HepG2 (cell line): ENCODE data around the gene NEDD4L. TPM values are rescaled to one million over a fixed set of nuclear protein-coding genes. Genes with fewer than 3 reads are reported as not detected.

Experiments used
- BCLAF1 ChIP-seq: fragments of 450-650 bp; IDR thresholded peaks from 2 replicates; pipeline ENCODE4 v1.6.1; 2017; ENCODE audit warnings: mild to moderate bottlenecking
- CHCHD3 ChIP-seq: sonication (generic); formaldehyde crosslinking; IDR thresholded peaks from 2 replicates; pipeline ENCODE4 v1.8.0; 2022; ENCODE audit warnings: mild to moderate bottlenecking, missing genetic modification reagents, moderate library complexity
- CREM ChIP-seq, 2 experiments: sonication (generic) in 1 of 2; formaldehyde crosslinking in 1 of 2; IDR thresholded peaks; 2 replicates each; pipeline versions ENCODE4 v1.4.0 to v1.6.1; 2016 to 2020; ENCODE audit warnings: antibody characterized with exemption in 1 of 2, mild to moderate bottlenecking in 1 of 2, missing genetic modification reagents in 1 of 2
- ESRRA ChIP-seq: sonication (generic); formaldehyde crosslinking; IDR thresholded peaks from 2 replicates; pipeline ENCODE4 v1.5.1; 2020; ENCODE audit warnings: mild to moderate bottlenecking, low read depth, missing genetic modification reagents
- FLYWCH1 ChIP-seq: sonication (generic); formaldehyde crosslinking; IDR thresholded peaks from 2 replicates; pipeline ENCODE4 v1.8.1; 2023; ENCODE audit warnings: mild to moderate bottlenecking, missing genetic modification reagents
- FOXP1 ChIP-seq, 2 experiments: fragments of 450-650 bp in 1 of 2; IDR thresholded peaks; 2 replicates each; pipeline ENCODE4 v1.6.1; 2017 to 2018; ENCODE audit warnings: antibody characterized with exemption in 1 of 2
- KDM1A ChIP-seq: IDR thresholded peaks from 2 replicates; pipeline ENCODE4 v1.6.1; 2016; ENCODE audit warnings: missing compliant biosample characterization
- NCOA1 ChIP-seq: sonication (generic); formaldehyde crosslinking; IDR thresholded peaks from 2 replicates; pipeline ENCODE4 v1.9.0; 2021; ENCODE audit warnings: missing genetic modification reagents
- RCOR2 ChIP-seq: IDR thresholded peaks from 2 replicates; pipeline ENCODE4 v1.6.1; 2016; ENCODE audit warnings: missing biosample characterization, missing genetic modification reagents
- RNF2 ChIP-seq: fragments of 450-650 bp; conservative IDR thresholded peaks from 2 replicates; pipeline ENCODE4 v1.6.1; 2016; ENCODE audit warnings: low read depth
- SIX4 ChIP-seq: sonication (generic); formaldehyde crosslinking; IDR thresholded peaks from 2 replicates; pipeline ENCODE4 v1.4.0; 2020; ENCODE audit warnings: missing genetic modification reagents
- SMYD3 ChIP-seq: sonication (generic); formaldehyde crosslinking; IDR thresholded peaks from 2 replicates; pipeline ENCODE4 v1.8.1; 2023; ENCODE audit warnings: mild to moderate bottlenecking, missing genetic modification reagents
- SOX13 ChIP-seq, 3 experiments: fragments of 450-650 bp in 1 of 3; sonication (generic) in 1 of 3; formaldehyde crosslinking in 1 of 3; IDR thresholded peaks in 2 of 3; conservative IDR thresholded peaks in 1 of 3; 2 replicates each; pipeline versions ENCODE4 v1.5.0 to v1.6.1; 2016 to 2020; ENCODE audit warnings: antibody characterized with exemption in 1 of 3, mild to moderate bottlenecking in 1 of 3, missing compliant biosample characterization in 1 of 3, missing genetic modification reagents in 1 of 3, moderate library complexity in 1 of 3
- SOX6 ChIP-seq, 2 experiments: fragments of 450-650 bp in 1 of 2; sonication (generic) in 1 of 2; formaldehyde crosslinking in 1 of 2; IDR thresholded peaks; 2 replicates each; pipeline versions ENCODE4 v1.4.0 to v1.6.1; 2017 to 2020; ENCODE audit warnings: antibody characterized with exemption in 1 of 2, mild to moderate bottlenecking in 1 of 2, missing genetic modification reagents in 1 of 2
- ZBTB14 ChIP-seq: sonication (generic); formaldehyde crosslinking; IDR thresholded peaks from 2 replicates; pipeline ENCODE4 v1.4.0; 2020; ENCODE audit warnings: missing genetic modification reagents
- ZNF264 ChIP-seq: sonication (generic); formaldehyde crosslinking; IDR thresholded peaks from 2 replicates; pipeline ENCODE4 v1.4.0; 2020; ENCODE audit warnings: missing genetic modification reagents
- ZNF556 ChIP-seq: sonication (generic); formaldehyde crosslinking; IDR thresholded peaks from 2 replicates; pipeline ENCODE4 v1.4.0; 2020; ENCODE audit warnings: mild to moderate bottlenecking, missing genetic modification reagents, borderline replicate concordance
- ZNF687 ChIP-seq: sonication (generic); formaldehyde crosslinking; IDR thresholded peaks from 2 replicates; pipeline ENCODE4 v1.5.1; 2020; ENCODE audit warnings: mild to moderate bottlenecking, missing genetic modification reagents, moderate library complexity
- ZNF766 ChIP-seq: sonication (generic); formaldehyde crosslinking; IDR thresholded peaks from 2 replicates; pipeline ENCODE4 v1.5.0; 2020; ENCODE audit warnings: missing genetic modification reagents, borderline replicate concordance
- ZNF792 ChIP-seq: IDR thresholded peaks from 2 replicates; pipeline ENCODE4 v1.6.1; 2016
- polyA plus RNA-seq, 8 experiments: library from polyadenylated mRNA; depleted of rRNA in 3 of 8; stranded (reverse) in 7 of 8; unstranded in 1 of 8; fragments of >200 nt; fragmentation: Illumina TruSeq in 4 of 8; extraction: Trizol in 4 of 8; gene quantifications; 2 replicates each; pipeline versions ENCODE4 v1.2.1 to v1.2.3, GENCODE V29; 2011 to 2016; ENCODE audit warnings: low read depth in 4 of 8, missing spikeins in 1 of 8, mixed read lengths in 1 of 8; ENCODE audit not compliant: insufficient read depth in 1 of 8
- total RNA-seq, 5 experiments: library from RNA; depleted of rRNA; stranded (reverse); fragments of >200 nt; fragmentation: Illumina TruSeq; extraction: Trizol; gene quantifications; 2 replicates each; pipeline ENCODE4 v1.2.3, GENCODE V29; 2016; ENCODE audit warnings: low read depth in 1 of 5

NEDD4L gene
- total and polyA plus RNA-seq, 2 of the 13 experiments (the other 11 are each of a cell fraction or from before 2014, with no cell fraction given), result 168 to 390 TPM

- peak; percentile 89 for TF ChIP-seq CREM (IDR thresholded peaks at IDR 0.05)
- no peak for TF ChIP-seq CREM (CRISPR knock-in tag; IDR thresholded peaks at IDR 0.05)
- peak; percentile 64 for TF ChIP-seq ZNF264 (CRISPR knock-in tag)
- TF ChIP-seq CHCHD3, result no peak
- 0 out of 2 replicates have a peak, but pooled peaks have one; percentile 35 for TF ChIP-seq KDM1A
- peak; percentile 98; the same call in 1 of the 2 replicates for TF ChIP-seq ESRRA (CRISPR knock-in tag)
- no peak for TF ChIP-seq SOX6 (IDR thresholded peaks at IDR 0.05)
- peak; percentile 95 for TF ChIP-seq SOX6 (CRISPR knock-in tag; IDR thresholded peaks at IDR 0.05)
- peak; percentile 45; the same call in 1 of the 2 replicates for TF ChIP-seq ZBTB14
- TF ChIP-seq RCOR2 (CRISPR knock-in tag), result peak; percentile 90; the same call in 1 of the 2 replicates
- no peak; the same call in 1 of the 2 replicates for TF ChIP-seq ZNF766
- no peak; the same call in 1 of the 2 replicates for TF ChIP-seq SOX13 (IDR thresholded peaks at IDR 0.05)
- TF ChIP-seq SOX13 (CRISPR knock-in tag; conservative IDR thresholded peaks at IDR 0.05 in 1 of 2, IDR thresholded peaks at IDR 0.05 in 1 of 2), result peak in 1 of 2 experiments; percentile 72; a peak in 2 of 4 replicates
- TF ChIP-seq ZNF556 (CRISPR knock-in tag), result no peak; the same call in 1 of the 2 replicates
- peak; percentile 100 for TF ChIP-seq NCOA1 (CRISPR knock-in tag)
- no peak for TF ChIP-seq FOXP1 (IDR thresholded peaks at IDR 0.05)
- TF ChIP-seq FOXP1 (CRISPR knock-in tag; IDR thresholded peaks at IDR 0.05), result peak; percentile 92
- no peak for TF ChIP-seq BCLAF1
- peak; percentile 80; the same call in 1 of the 2 replicates for TF ChIP-seq SMYD3 (CRISPR knock-in tag)
- peak; percentile 71; the same call in 1 of the 2 replicates for TF ChIP-seq SIX4
- 0 out of 2 replicates have a peak, but pooled peaks have one; percentile 46 for TF ChIP-seq RNF2
- TF ChIP-seq FLYWCH1 (CRISPR knock-in tag), result no peak
- TF ChIP-seq ZNF687 (CRISPR knock-in tag), result peak; percentile 100
- TF ChIP-seq ZNF792, result peak; percentile 86; the same call in 1 of the 2 replicates
Measured at GRCh38 chr18:58402951-58403702, 359.1 kb downstream of the NEDD4L start (continued).
